Activated T-cell treated with anti-CD3 and anti-CD28 coated beads for 4 hours (primary cell): ENCODE measurements around the gene KCNN3.

Source experiments
- DNase-seq: peaks from one replicate; pipeline ENCODE4 v3.0.0-alpha.2; 2020

KCNN3 gene

GRCh38 chr1:154838461-154838860 is 31.6 kb downstream of the KCNN3 start:
- no peak for DNase-seq

GRCh38 chr1:154837672-154838171 is 32.4 kb downstream of the KCNN3 start:
- no peak for DNase-seq

- no peak for DNase-seq
Observed at GRCh38 chr1:154837034-154837671, 32.9 kb downstream of the KCNN3 start.

- DNase-seq, result no peak
Observed at GRCh38 chr1:154835531-154836324, 34.4 kb downstream of the KCNN3 start.

DNA sequence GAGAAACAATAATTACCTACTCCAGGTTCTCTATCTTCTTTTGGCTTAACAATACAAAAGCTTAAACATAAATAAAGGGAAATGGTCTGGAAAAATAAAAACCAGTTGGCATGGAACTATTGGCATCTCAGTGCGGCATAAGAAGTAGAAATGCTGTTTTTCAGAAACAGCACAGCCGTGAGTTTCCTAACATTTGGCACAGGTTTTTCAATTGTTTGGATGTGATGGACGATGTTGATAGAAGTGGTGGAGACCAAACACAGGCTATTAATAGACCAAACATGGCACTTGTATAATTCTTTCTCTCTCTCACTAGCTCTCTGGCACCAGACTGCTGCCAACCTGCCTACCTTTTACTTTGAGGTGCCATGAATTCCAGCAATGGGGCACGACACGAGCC is 36.2 kb downstream of the KCNN3 start:
- DNase-seq, result no peak

DNA sequence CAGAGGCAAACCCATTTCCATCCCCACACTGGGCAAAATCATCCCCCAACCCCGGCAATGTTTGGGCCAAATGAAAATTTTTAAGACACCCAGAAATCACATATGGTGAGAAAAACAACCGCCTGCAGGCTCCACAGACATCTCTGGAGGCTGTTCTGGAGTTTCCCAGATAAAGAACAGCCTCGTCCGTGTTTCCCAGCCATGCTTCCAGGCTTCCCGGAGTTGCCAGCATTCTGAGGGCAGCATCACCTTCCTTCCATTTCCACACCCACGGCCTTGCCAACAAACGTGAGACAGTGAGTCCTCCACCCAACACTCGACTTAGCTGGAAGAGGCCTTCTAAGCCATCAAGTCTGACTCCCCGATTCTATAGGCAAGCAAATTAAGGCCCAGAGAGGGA is 36.9 kb downstream of the KCNN3 start:
- no peak for DNase-seq

- no peak for DNase-seq
Observed at GRCh38 chr1:154832384-154832783, 37.7 kb downstream of the KCNN3 start.

- DNase-seq, result no peak
Observed at GRCh38 chr1:154831462-154831861, 38.6 kb downstream of the KCNN3 start.

DNA sequence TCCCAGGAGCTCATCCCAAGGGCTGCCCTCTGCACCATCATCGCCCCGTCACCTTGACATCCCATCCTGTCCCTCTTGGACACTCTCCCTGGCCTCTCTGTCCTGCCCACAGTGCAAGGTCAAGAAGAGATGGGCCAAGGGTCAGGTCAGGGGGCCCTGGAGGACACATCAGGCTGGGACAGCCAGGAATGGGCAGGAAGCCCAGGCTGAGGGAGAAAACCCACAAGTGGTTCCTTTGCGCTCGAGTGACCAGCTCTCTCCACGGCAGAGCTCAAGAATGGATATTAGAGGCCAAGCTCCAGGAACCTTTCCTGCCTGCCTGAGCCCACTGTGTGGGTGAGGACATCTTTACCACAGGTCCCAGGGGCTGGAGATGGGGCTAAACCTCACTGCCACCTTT is 41.0 kb downstream of the KCNN3 start:
- DNase-seq, result no peak

DNA sequence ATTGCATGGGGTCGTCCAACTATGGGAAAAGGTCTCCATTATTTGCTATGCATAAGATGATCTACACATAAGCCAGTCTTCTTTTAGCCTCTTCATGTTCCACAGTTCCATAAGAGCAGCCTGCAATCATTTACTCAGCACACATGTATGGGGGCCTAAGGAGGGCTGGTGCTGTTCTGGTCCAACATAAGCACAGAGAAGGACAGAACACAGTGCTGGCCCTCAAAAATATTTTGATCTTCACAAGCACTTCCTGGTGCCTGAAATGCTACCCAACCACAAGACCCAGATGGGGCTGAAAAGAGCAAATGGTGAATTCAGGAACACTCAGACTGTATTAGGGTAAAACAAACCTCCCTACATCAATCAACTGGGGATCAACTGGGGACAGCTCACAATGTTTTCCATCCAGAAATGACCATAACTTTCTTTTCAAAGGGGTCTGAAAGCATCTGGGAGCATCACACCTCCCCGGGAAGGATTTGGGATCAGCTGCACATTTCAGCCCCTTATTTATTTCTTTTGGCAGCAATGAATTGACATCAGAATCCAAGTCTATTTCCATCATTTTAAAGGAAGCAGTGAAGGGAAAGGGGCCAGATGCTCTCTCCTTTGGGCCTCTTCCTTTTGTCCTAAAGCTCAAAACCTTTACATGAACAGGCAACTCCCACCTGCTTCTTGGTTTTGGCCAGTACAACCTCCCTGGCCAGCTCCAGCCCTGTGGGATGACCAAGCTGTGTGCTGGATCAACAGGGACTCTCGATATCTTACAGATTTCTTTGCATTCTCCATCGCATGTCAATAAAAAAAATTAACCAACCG is 45.7 kb downstream of the KCNN3 start:
- DNase-seq, result no peak

GRCh38 chr1:154822717-154823116 is 47.4 kb downstream of the KCNN3 start:
- no peak for DNase-seq

DNA sequence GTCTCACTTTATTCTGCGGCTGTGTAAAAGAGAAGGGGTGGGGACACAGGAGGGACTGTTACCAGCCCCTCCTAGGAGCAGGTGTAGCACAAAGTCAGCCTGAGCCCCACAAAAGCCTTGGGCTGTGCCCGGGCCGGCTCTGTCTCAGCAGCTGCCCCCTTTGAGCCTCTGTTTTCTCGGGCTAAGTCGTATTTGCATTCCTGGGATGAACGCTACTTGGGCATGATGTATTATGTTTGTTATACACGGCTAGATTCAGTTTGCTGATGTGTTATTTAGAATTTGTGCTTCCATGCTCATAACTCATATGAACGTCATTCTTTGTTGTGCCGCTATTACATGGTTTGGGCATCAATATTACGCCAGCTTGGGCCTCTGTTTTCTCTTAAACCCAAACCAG is 47.8 kb downstream of the KCNN3 start:
- no peak for DNase-seq

DNA sequence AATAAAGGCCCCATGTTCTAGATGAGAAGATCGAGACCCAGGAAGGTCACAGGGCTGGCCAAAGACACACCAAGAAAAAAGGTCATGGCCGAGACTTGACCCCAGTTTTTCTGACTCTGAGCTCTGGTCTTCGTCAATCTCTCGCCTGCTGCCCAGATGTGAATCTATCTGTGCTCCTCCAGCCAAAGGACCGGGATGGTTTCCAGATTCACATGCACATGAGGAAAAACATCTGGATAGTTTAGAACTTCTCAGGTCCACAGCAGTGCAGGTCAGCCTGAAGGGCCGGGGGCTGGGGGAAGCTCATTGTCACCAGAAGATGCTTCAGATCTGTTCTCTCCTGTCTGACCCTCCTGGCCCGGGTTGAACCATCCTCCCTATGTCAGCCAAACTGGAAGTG is 49.0 kb downstream of the KCNN3 start:
- no peak for DNase-seq

GRCh38 chr1:154820646-154821045 is 49.4 kb downstream of the KCNN3 start:
- DNase-seq, result no peak

GRCh38 chr1:154819628-154820590 is 50.2 kb downstream of the KCNN3 start:
- no peak for DNase-seq

GRCh38 chr1:154818911-154819310 is 51.2 kb downstream of the KCNN3 start:
- no peak for DNase-seq

DNA sequence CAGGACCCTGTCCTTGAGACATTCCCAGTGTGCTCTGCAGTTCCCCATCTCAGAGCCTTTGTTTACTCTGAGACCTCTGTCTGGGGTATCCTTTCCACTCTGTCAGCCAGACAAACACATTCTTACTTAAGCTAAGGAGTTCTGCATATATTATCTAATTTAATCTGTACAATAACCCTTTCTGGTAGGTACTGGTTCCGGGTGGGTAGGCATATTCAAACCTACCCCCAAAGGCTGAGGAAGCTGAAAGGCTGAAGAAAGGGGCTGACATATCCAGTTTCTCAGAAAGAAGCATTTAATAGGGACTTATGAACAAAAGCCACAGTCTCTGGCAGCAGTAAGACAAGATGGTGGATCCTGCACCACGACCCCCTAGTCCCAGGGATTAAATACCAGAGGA is 53.1 kb downstream of the KCNN3 start:
- no peak for DNase-seq

- no peak for DNase-seq
Observed at GRCh38 chr1:154816369-154816768, 53.7 kb downstream of the KCNN3 start.

- no peak for DNase-seq
Observed at GRCh38 chr1:154813846-154814505, 56.1 kb downstream of the KCNN3 start.

- DNase-seq, result no peak
Observed at GRCh38 chr1:154813300-154813816, 56.7 kb downstream of the KCNN3 start.

GRCh38 chr1:154812877-154813276 is 57.2 kb downstream of the KCNN3 start:
- no peak for DNase-seq

GRCh38 chr1:154810571-154810970 is 59.5 kb downstream of the KCNN3 start:
- no peak for DNase-seq
